Measurements from ENCODE around the gene ZRANB1.
"Not testable (repeated sequence)": the region's sequence is repeated elsewhere in the genome, so short reads cannot be mapped to it uniquely, and the experiment has no call there.

The ZRANB1 gene

DNA sequence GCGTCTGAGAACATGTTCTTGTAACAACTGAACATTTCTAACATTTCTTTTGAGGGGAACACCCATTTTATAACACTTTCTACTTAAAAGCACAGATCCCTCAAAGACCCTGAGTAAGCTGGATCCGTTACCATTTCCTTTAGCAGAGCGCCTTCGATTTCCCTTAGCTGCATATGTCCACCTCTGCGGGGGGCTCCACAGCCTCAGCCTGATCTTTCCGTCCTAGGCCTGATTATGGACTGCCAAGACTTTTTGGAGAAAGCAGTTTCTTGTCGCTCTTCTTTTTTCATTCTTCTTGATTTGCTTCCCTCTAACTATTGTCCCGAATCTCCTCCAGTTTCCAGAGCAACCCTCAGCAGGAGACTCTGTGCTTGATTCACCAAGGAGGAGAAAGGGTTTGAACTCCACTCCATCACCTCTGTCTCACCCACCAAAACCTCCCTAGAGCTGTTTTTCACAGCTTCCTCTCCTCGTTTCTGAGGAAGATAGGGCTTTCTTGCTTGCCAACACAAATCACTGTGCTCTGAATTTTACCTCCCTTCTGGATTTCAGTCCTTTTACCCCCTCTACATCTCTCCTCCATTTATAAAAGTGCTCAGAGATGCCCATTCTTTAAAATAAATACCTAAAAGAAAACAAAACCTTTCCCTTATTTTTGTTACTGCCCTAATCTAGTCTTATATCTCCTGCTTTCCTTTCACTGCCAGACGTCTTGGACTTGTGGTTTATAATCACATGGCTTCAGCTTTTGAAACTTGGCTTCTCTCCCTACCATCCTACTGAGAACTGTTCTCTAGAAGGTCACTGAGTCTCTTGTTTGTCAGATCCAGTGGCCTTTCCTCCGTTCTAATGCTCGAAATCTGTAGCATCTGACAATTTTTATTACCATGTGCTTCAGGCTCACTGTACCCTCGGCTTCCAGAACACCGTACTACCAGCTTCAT lies 30.5 kb upstream of the ZRANB1 start:
- H3K4me1 ChIP-seq (ENCODE audit: insufficient read depth, low read length) = peaks cover 17% of the 10 kb centered on the region
- no peak overlapping the region for H3K9ac ChIP-seq (ENCODE audit: low read length)
- H3K27me3 ChIP-seq (ENCODE audit: control insufficient read depth in 1 of 2, insufficient read depth in 2 of 2, low read length in 2 of 2) = no peaks in the 10 kb centered on the region
- H3K27ac ChIP-seq (ENCODE audit: low read depth, low read length) = no peak overlapping the region
- H3K4me3 ChIP-seq (ENCODE audit: low read depth in 1 of 2, low read length in 2 of 2) = peak overlapping the region in 1 of 2 donors; percentile 23
- no peaks in the 10 kb centered on the region for H3K36me3 ChIP-seq (ENCODE audit: insufficient read depth, low read length)
- H3K9me3 ChIP-seq (ENCODE audit: low read length) = no peaks in the 10 kb centered on the region

DNA sequence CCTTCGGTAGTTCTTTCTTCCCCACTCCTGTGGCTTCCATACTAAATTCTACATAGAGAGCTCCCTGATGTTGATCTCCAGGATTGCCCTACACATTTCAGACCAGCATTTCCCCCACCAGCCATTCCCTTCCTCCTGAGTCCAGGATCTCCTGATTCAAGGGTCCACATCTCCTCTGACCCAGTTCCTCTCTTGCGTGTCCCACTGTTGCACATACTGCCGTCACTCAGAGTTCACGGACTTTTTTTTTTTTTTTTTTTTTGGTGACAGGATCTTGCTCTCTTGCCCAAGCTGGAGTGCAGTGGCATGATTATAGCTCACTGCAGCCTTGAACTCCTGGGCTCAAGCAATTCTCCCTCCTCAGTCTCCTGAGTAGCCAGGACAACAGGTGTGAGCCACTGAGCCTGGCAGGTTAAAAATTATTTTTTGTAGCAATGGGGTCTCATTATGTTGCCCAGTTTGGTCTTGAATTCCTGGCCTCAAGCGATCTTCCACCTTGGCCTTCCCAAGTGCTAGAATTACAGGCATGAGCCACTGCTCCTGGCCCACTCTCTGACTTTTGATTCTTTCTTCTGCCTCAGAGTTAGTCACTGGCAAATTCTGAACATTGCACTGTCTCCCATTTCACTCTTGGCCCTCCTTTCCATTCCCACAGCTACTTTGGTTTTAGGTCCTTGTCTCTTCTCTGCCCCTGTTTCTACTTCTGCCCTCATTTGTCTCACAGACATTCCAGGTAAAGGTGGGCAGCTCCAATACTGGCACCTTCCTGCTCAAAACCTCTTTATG lies 29.6 kb upstream of the ZRANB1 start:
- H3K27ac ChIP-seq (ENCODE audit: low read depth, low read length) = no peak overlapping the region
- peaks cover 17% of the 10 kb centered on the region for H3K4me1 ChIP-seq (ENCODE audit: insufficient read depth, low read length)
- no peaks in the 10 kb centered on the region for H3K27me3 ChIP-seq (ENCODE audit: control insufficient read depth in 1 of 2, insufficient read depth in 2 of 2, low read length in 2 of 2)
- no peaks in the 10 kb centered on the region for H3K36me3 ChIP-seq (ENCODE audit: insufficient read depth, low read length)
- H3K4me3 ChIP-seq (ENCODE audit: low read depth in 1 of 2, low read length in 2 of 2) = peak overlapping the region in 1 of 2 donors; percentile 23
- H3K9me3 ChIP-seq (ENCODE audit: low read length) = no peaks in the 10 kb centered on the region
- no peak overlapping the region for H3K9ac ChIP-seq (ENCODE audit: low read length)

- H3K27ac ChIP-seq (ENCODE audit: low read depth, low read length) = no peak overlapping the region
- no peaks in the 10 kb centered on the region for H3K36me3 ChIP-seq (ENCODE audit: insufficient read depth, low read length)
- no peaks in the 10 kb centered on the region for H3K27me3 ChIP-seq (ENCODE audit: control insufficient read depth in 1 of 2, insufficient read depth in 2 of 2, low read length in 2 of 2)
- H3K4me3 ChIP-seq (ENCODE audit: low read depth in 1 of 2, low read length in 2 of 2) = no peak overlapping the region
- H3K4me1 ChIP-seq (ENCODE audit: insufficient read depth, low read length) = peaks cover 19% of the 10 kb centered on the region
- no peak overlapping the region for H3K9ac ChIP-seq (ENCODE audit: low read length)
- no peaks in the 10 kb centered on the region for H3K9me3 ChIP-seq (ENCODE audit: low read length)
Observed at GRCh38 chr10:124913167-124913566, 28.8 kb upstream of the ZRANB1 start.

DNA sequence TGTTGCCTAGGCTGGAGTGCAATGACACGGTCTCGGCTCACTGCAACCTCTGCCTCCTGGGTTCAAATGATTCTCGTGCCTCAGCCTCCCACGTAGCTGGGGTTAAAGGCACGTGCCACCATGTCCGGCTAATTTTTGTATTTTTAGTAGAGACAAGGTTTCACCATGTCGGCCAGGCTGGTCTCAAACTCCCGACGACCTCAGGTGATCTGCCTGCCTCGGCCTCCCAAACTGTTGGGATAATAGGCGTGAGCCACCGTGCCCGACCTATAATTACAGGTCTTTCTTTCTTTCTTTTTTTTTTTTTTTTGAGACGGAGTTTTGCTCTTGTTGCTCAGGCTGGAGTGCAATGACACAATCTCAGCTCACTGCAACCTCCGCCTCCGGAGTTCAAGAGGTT lies 27.5 kb upstream of the ZRANB1 start:
- H3K27ac ChIP-seq (ENCODE audit: low read depth, low read length); H3K9me3 ChIP-seq (ENCODE audit: low read length); H3K27me3 ChIP-seq (ENCODE audit: control insufficient read depth in 1 of 2, insufficient read depth in 2 of 2, low read length in 2 of 2); H3K4me3 ChIP-seq (ENCODE audit: low read depth in 1 of 2, low read length in 2 of 2); H3K9ac ChIP-seq (ENCODE audit: low read length); H3K36me3 ChIP-seq (ENCODE audit: insufficient read depth, low read length): not testable (repeated sequence)
- H3K4me1 ChIP-seq (ENCODE audit: insufficient read depth, low read length) = peaks cover 31% of the 10 kb centered on the region

DNA sequence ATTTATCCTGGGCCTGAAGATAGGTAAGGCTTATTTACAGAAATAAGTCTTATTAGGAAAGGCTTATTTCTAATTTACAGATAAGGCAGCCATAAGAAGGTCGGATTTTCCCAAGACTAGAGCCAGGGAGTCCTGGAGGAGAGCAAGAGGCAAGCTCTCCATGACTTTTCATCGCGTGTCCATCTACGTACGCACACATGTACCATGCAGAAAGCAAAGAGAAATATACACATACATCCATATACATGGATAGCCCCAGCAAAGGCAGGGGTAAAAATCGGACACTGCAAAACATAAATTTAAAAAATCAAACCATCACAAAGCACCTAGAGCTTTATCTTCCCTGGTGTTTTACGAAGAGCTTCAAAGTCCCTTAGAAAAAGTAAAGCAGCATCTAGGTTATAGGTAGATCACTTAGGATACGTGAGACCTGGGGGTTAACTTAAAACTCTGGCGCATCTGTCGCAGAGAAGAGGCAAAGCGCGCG lies 25.8 kb upstream of the ZRANB1 start:
- Histone ChIP-seq H3K27me3 (ENCODE audit: control insufficient read depth in 1 of 2, insufficient read depth in 2 of 2, low read length in 2 of 2) (no peaks in the 10 kb centered on the region), H3K4me1 (ENCODE audit: insufficient read depth, low read length) (peaks cover 41% of the 10 kb centered on the region), H3K9me3 (ENCODE audit: low read length) (no peaks in the 10 kb centered on the region), H3K9ac (ENCODE audit: low read length) (peak overlapping the region; percentile 90), H3K27ac (ENCODE audit: low read depth, low read length) (peak overlapping the region; percentile 80), H3K36me3 (ENCODE audit: insufficient read depth, low read length) (no peaks in the 10 kb centered on the region), H3K4me3 (ENCODE audit: low read depth in 1 of 2, low read length in 2 of 2) (peak overlapping the region; percentile 63 to 70)

GRCh38 chr10:124916585-124917427 lies 25.1 kb upstream of the ZRANB1 start:
- H3K36me3 ChIP-seq (ENCODE audit: insufficient read depth, low read length) = no peaks in the 10 kb centered on the region
- H3K4me1 ChIP-seq (ENCODE audit: insufficient read depth, low read length) = peaks cover 36% of the 10 kb centered on the region
- H3K27me3 ChIP-seq (ENCODE audit: control insufficient read depth in 1 of 2, insufficient read depth in 2 of 2, low read length in 2 of 2) = no peaks in the 10 kb centered on the region
- H3K9me3 ChIP-seq (ENCODE audit: low read length) = no peaks in the 10 kb centered on the region
- H3K27ac ChIP-seq (ENCODE audit: low read depth, low read length) = peak overlapping the region; percentile 82
- H3K4me3 ChIP-seq (ENCODE audit: low read depth in 1 of 2, low read length in 2 of 2) = peak overlapping the region; percentile 63 to 70
- peak overlapping the region; percentile 90 for H3K9ac ChIP-seq (ENCODE audit: low read length)

- Histone ChIP-seq H3K4me3 (ENCODE audit: low read depth in 1 of 2, low read length in 2 of 2) (peak overlapping the region; percentile 57 to 60), H3K4me1 (ENCODE audit: insufficient read depth, low read length) (peaks cover 31% of the 10 kb centered on the region), H3K9ac (ENCODE audit: low read length) (peak overlapping the region; percentile 87), H3K36me3 (ENCODE audit: insufficient read depth, low read length) (no peaks in the 10 kb centered on the region), H3K9me3 (ENCODE audit: low read length) (no peaks in the 10 kb centered on the region), H3K27me3 (ENCODE audit: control insufficient read depth in 1 of 2, insufficient read depth in 2 of 2, low read length in 2 of 2) (no peaks in the 10 kb centered on the region), H3K27ac (ENCODE audit: low read depth, low read length) (peak overlapping the region; percentile 82)
Observed at GRCh38 chr10:124917428-124918190, 24.3 kb upstream of the ZRANB1 start.

GRCh38 chr10:124918191-124918830 lies 23.6 kb upstream of the ZRANB1 start:
- Histone ChIP-seq H3K4me3 (ENCODE audit: low read depth in 1 of 2, low read length in 2 of 2) (peak overlapping the region in 1 of 2 donors; percentile 57), H3K36me3 (ENCODE audit: insufficient read depth, low read length) (no peaks in the 10 kb centered on the region), H3K27me3 (ENCODE audit: control insufficient read depth in 1 of 2, insufficient read depth in 2 of 2, low read length in 2 of 2) (no peaks in the 10 kb centered on the region), H3K9me3 (ENCODE audit: low read length) (no peaks in the 10 kb centered on the region), H3K27ac (ENCODE audit: low read depth, low read length) (peak overlapping the region; percentile 82), H3K4me1 (ENCODE audit: insufficient read depth, low read length) (peaks cover 31% of the 10 kb centered on the region), H3K9ac (ENCODE audit: low read length) (peak overlapping the region; percentile 87)

- Histone ChIP-seq H3K9ac (ENCODE audit: low read length) (no peak overlapping the region), H3K9me3 (ENCODE audit: low read length) (no peaks in the 10 kb centered on the region), H3K36me3 (ENCODE audit: insufficient read depth, low read length) (no peaks in the 10 kb centered on the region), H3K4me1 (ENCODE audit: insufficient read depth, low read length) (peaks cover 31% of the 10 kb centered on the region), H3K27ac (ENCODE audit: low read depth, low read length) (no peak overlapping the region), H3K27me3 (ENCODE audit: control insufficient read depth in 1 of 2, insufficient read depth in 2 of 2, low read length in 2 of 2) (no peaks in the 10 kb centered on the region), H3K4me3 (ENCODE audit: low read depth in 1 of 2, low read length in 2 of 2) (no peak overlapping the region)
Observed at GRCh38 chr10:124918906-124919305, 23.0 kb upstream of the ZRANB1 start.

GRCh38 chr10:124921261-124921660 lies 20.7 kb upstream of the ZRANB1 start:
- no peak overlapping the region for H3K4me3 ChIP-seq (ENCODE audit: low read depth in 1 of 2, low read length in 2 of 2)
- H3K36me3 ChIP-seq (ENCODE audit: insufficient read depth, low read length) = no peaks in the 10 kb centered on the region
- H3K9ac ChIP-seq (ENCODE audit: low read length) = no peak overlapping the region
- no peaks in the 10 kb centered on the region for H3K9me3 ChIP-seq (ENCODE audit: low read length)
- peaks cover 31% of the 10 kb centered on the region for H3K4me1 ChIP-seq (ENCODE audit: insufficient read depth, low read length)
- H3K27ac ChIP-seq (ENCODE audit: low read depth, low read length) = no peak overlapping the region
- no peaks in the 10 kb centered on the region for H3K27me3 ChIP-seq (ENCODE audit: control insufficient read depth in 1 of 2, insufficient read depth in 2 of 2, low read length in 2 of 2)
